ENCODE results near the gene CES2.

GRCh38 chr16:66920924-66921680 is 14.2 kb upstream of the CES2 start:
- TF ChIP-seq POLR2AphosphoS5 (IDR thresholded peaks at IDR 0.05; ENCODE audit: insufficient read depth, low read depth, low read length) (no peak), CTCF (IDR thresholded peaks at IDR 0.05; ENCODE audit: extremely low read depth in 1 of 2, insufficient read depth in 1 of 2, low read depth in 1 of 2, low read length in 2 of 2) (no peak), FOS (IDR thresholded peaks at IDR 0.05; ENCODE audit: borderline replicate concordance, insufficient read depth, low read length) (no peak), MYC (IDR thresholded peaks at IDR 0.05; ENCODE audit: low read depth, low read length) (no peak), EZH2 (IDR thresholded peaks at IDR 0.05; ENCODE audit: borderline replicate concordance, low read depth, low read length, severe bottlenecking) (no peak)

Data from endothelial cell of umbilical vein (primary cell).